ENCODE measurements around the gene SMAP2.

Gene SMAP2

DNA sequence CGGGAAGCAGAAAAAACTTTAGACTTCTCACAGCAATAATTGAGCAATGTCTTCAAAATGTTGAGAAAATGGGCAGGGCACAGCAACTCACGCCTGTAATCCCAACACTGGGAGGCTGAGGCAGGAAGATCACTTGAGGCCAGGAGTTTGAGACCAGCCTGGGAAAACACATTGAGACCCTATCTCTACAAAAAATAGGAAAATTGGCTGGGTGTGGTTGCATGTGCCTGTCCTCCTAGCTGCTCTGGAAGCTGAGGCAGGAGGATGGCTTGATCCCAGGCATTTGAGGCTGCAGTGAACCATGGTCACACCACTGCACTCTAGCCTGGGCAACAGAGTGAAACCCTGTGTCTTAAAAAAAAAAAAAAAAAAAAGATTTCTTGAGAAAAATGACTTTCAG is 95.8 kb downstream of the SMAP2 start:
- H3K27ac ChIP-seq (ENCODE audit: low read depth, low read length), result no peak overlapping the region
- no peaks in the 10 kb centered on the region for H3K36me3 ChIP-seq (ENCODE audit: control insufficient read depth in 1 of 2, insufficient read depth in 2 of 2, low read length in 2 of 2)
- no peaks in the 10 kb centered on the region for H3K4me1 ChIP-seq (ENCODE audit: control insufficient read depth in 1 of 2, insufficient read depth in 2 of 2, low read length in 2 of 2)
- no peak overlapping the region for H3K9ac ChIP-seq (ENCODE audit: low read depth in 1 of 2, low read length in 2 of 2)
- no peaks in the 10 kb centered on the region for H3K27me3 ChIP-seq (ENCODE audit: control insufficient read depth in 1 of 2, insufficient read depth in 2 of 2, low read length in 2 of 2)
- peaks cover 41 to 67% of the 10 kb centered on the region in 2 donors for H3K9me3 ChIP-seq (ENCODE audit: control insufficient read depth in 1 of 2, low read length in 2 of 2)
- no peak overlapping the region for H3K4me3 ChIP-seq (ENCODE audit: low read depth in 1 of 2, low read length in 2 of 2)
